Fibroblast of skin of left quadriceps (primary cell): ENCODE data around the gene PACSIN3.

Experiments used
- DNase-seq, 2 experiments: peaks; one replicate each; pipeline ENCODE4 v3.0.0-alpha.2; 2013; ENCODE audit warnings: low read depth in 2 of 2

Gene PACSIN3

GRCh38 chr11:47176328-47177228 lies 9.7 kb downstream of the PACSIN3 start, which contains the start of gene ARFGAP2:
Gene ARFGAP2 (minus strand): TSS chr11:47176879. CDS start chr11:47176853, 26 bp downstream.
- peak; percentile 89 for DNase-seq

- no peak for DNase-seq
Measured at GRCh38 chr11:47175746-47176327, 10.4 kb downstream of the PACSIN3 start.

GRCh38 chr11:47172740-47173336 lies 13.4 kb downstream of the PACSIN3 start:
- DNase-seq = no peak

- DNase-seq = no peak
Measured at GRCh38 chr11:47171856-47172255, 14.4 kb downstream of the PACSIN3 start.

GRCh38 chr11:47171061-47171838 lies 15.0 kb downstream of the PACSIN3 start:
- no peak for DNase-seq

- DNase-seq = no peak
Measured at GRCh38 chr11:47166368-47166767, 19.9 kb downstream of the PACSIN3 start.

- no peak for DNase-seq
Measured at GRCh38 chr11:47165253-47165840, 20.9 kb downstream of the PACSIN3 start.

- no peak for DNase-seq
Measured at GRCh38 chr11:47164321-47164720, 21.9 kb downstream of the PACSIN3 start.

- DNase-seq = no peak
Measured at GRCh38 chr11:47163898-47164297, 22.3 kb downstream of the PACSIN3 start.

- no peak for DNase-seq
Measured at GRCh38 chr11:47163193-47163592, 23.0 kb downstream of the PACSIN3 start.

GRCh38 chr11:47162426-47162825 lies 23.8 kb downstream of the PACSIN3 start:
- no peak for DNase-seq

GRCh38 chr11:47161890-47162289 lies 24.3 kb downstream of the PACSIN3 start:
- DNase-seq = no peak

GRCh38 chr11:47161134-47161854 lies 24.9 kb downstream of the PACSIN3 start:
- peak; percentile 30 to 34 for DNase-seq

- DNase-seq = no peak
Measured at GRCh38 chr11:47160753-47161133, 25.5 kb downstream of the PACSIN3 start.

GRCh38 chr11:47158242-47158641 lies 28.0 kb downstream of the PACSIN3 start:
- DNase-seq = no peak

GRCh38 chr11:47157805-47158204 lies 28.4 kb downstream of the PACSIN3 start:
- DNase-seq = no peak

- no peak for DNase-seq
Measured at GRCh38 chr11:47156951-47157350, 29.3 kb downstream of the PACSIN3 start.

GRCh38 chr11:47156333-47156732 lies 29.9 kb downstream of the PACSIN3 start:
- DNase-seq = no peak

GRCh38 chr11:47155879-47156278 lies 30.4 kb downstream of the PACSIN3 start:
- no peak for DNase-seq

GRCh38 chr11:47154616-47155570 lies 31.3 kb downstream of the PACSIN3 start:
- no peak for DNase-seq
